Gastroesophageal sphincter (tissue), 2 donors: Measurements from ENCODE around the gene KRTAP10-9.

Experiments
- EP300 ChIP-seq: sonication (generic); formaldehyde crosslinking; IDR thresholded peaks from one replicate; pipeline ENCODE4 v1.6.1; 2017; ENCODE audit warnings: antibody characterized with exemption, mild to moderate bottlenecking
- POLR2A ChIP-seq, 2 donors: fragments of 450-650 bp; IDR thresholded peaks; one replicate each; pipeline ENCODE4 v1.6.1; 2017; ENCODE audit warnings: antibody characterized with exemption in 2 of 2, mild to moderate bottlenecking in 2 of 2, moderate library complexity in 1 of 2

DNA sequence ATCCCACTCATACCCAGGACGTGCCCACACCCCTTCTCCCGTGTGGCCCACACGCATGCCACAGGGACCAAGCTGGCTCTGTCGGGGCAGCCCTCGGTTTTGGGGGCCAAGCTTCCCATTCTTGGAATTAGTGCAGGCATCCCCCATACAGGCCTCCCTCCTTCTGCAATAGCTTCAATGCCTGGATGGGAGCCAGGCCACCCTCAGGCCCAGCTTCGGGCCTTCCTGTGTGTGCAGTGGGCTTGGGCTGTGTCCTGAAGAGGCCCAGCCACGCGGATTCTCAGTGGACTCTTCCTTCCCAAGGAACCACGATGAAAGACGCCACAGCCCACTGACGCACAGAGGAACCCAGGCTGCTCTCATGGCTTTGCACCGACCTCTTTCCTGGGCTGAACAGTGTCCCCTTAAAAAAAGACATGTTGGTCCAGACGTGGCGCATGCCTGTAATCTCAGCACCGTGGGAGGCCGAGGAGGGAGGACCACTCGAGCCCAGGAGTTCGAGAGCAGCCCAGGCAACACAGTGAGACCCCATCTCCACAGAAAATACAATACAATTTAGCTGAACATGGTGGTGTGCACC is 22.7 kb downstream of the KRTAP10-9 start:
- TF ChIP-seq POLR2A (IDR thresholded peaks at IDR 0.05) = no peak
- no peak for TF ChIP-seq EP300
